Measurements from ENCODE around the gene SEMA5B. TPM values are rescaled to one million over a fixed set of nuclear protein-coding genes. Genes with fewer than 3 reads are reported as not detected.
A peak's percentile ranks its signal among the peaks of the same experiment; 100 is the strongest.

SEMA5B gene
- total and polyA plus RNA-seq, 2 of the 4 experiments (the other 2 are of a cell fraction) = not detected

DNA sequence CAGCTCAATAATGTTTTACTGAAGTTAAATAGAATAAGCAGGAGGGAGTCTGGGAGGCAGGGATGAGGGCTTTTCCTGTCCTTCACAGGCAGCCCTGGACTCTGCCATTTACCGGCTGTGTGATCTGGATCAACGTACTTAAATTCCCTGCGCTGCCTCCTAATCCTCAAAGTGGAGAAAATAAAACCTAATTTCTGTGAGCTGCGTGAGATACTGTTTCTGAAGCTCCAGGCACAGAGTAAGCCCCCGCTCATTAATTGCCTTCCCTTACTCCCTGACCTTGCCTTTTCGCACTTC, 39.0 kb upstream of the SEMA5B start:
- 0% methylated on average over 2 of the region's 6 CpGs; no CpG with 5 or more reads in 1 of the 2 experiments for WGBS, 2 experiments (ENCODE audit: extremely low coverage in 2 of 2, insufficient read length in 1 of 2)
- intact Hi-C loops (cut with micrococcal nuclease) = no loop called here
- no peak overlapping the region for H2AK5ac ChIP-seq (ENCODE audit: low read depth, low read length)
- ChIA-PET CTCF (no interaction called here), POLR2A (ENCODE audit: unreplicated experiment) (interaction anchor here (0.6 to 0.8 kb wide), 2 partner anchors 181 to 502 kb away, joined by 3 to 8 read pairs; partner anchors contain the start of genes DTX3L and PARP9)
- H3K23ac ChIP-seq (ENCODE audit: low read depth, low read length) = peak overlapping the region; percentile 6; the same call in 1 of the 2 replicates
- peaks cover 8% of the 10 kb centered on the region for H3K4me1 ChIP-seq (ENCODE audit: control insufficient read depth, insufficient read depth, low read length)
- H2BK120ac ChIP-seq (ENCODE audit: low read depth, low read length) = peak overlapping the region; percentile 59; the same call in 1 of the 2 replicates
- no TSS peak for BruUV-seq (replicated peaks)
- H4K91ac ChIP-seq (ENCODE audit: insufficient read depth, low read depth, low read length) = peak overlapping the region; percentile 53
- H4K8ac ChIP-seq (ENCODE audit: low read depth in 2 of 2, low read length in 2 of 2) = peak overlapping the region; percentile 32 to 82
- in situ Hi-C loops (cut with MboI; ENCODE audit: low sequenced_read_pairs) = no loop called here
- TF ChIP-seq ELK1 (IDR thresholded peaks at IDR 0.05; ENCODE audit: borderline replicate concordance, low read depth, low read length) = no peak
- no peak for TF ChIP-seq CEBPB (IDR thresholded peaks at IDR 0.05; ENCODE audit: low read depth, low read length)
- TF ChIP-seq RAD21 (IDR thresholded peaks at IDR 0.05; ENCODE audit: low read length) = no peak
- no peak for TF ChIP-seq MAFK (IDR thresholded peaks at IDR 0.05; ENCODE audit: low read depth, low read length)
- TF ChIP-seq FOS (IDR thresholded peaks at IDR 0.05; ENCODE audit: low read depth, low read length) = no peak
- no peak for TF ChIP-seq BHLHE40 (IDR thresholded peaks at IDR 0.05; ENCODE audit: low read depth, low read length)
- TF ChIP-seq CHD1 (IDR thresholded peaks at IDR 0.05; ENCODE audit: low read depth, low read length) = no peak
- no peak for TF ChIP-seq MXI1 (IDR thresholded peaks at IDR 0.05; ENCODE audit: borderline replicate concordance, low read depth, low read length)
- no peak for TF ChIP-seq RFX5 (IDR thresholded peaks at IDR 0.05; ENCODE audit: low read depth, low read length)
- TF ChIP-seq MAZ (IDR thresholded peaks at IDR 0.05; ENCODE audit: borderline replicate concordance, low read depth, low read length) = no peak
- TF ChIP-seq, protein P1, sequence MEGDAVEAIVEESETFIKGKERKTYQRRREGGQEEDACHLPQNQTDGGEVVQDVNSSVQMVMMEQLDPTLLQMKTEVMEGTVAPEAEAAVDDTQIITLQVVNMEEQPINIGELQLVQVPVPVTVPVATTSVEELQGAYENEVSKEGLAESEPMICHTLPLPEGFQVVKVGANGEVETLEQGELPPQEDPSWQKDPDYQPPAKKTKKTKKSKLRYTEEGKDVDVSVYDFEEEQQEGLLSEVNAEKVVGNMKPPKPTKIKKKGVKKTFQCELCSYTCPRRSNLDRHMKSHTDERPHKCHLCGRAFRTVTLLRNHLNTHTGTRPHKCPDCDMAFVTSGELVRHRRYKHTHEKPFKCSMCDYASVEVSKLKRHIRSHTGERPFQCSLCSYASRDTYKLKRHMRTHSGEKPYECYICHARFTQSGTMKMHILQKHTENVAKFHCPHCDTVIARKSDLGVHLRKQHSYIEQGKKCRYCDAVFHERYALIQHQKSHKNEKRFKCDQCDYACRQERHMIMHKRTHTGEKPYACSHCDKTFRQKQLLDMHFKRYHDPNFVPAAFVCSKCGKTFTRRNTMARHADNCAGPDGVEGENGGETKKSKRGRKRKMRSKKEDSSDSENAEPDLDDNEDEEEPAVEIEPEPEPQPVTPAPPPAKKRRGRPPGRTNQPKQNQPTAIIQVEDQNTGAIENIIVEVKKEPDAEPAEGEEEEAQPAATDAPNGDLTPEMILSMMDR (conservative IDR thresholded peaks at IDR 0.05; ENCODE audit: low read depth, low read length) = no peak
- no peak for TF ChIP-seq SMC3 (IDR thresholded peaks at IDR 0.05; ENCODE audit: low read depth, low read length)
- TF ChIP-seq, protein P2, sequence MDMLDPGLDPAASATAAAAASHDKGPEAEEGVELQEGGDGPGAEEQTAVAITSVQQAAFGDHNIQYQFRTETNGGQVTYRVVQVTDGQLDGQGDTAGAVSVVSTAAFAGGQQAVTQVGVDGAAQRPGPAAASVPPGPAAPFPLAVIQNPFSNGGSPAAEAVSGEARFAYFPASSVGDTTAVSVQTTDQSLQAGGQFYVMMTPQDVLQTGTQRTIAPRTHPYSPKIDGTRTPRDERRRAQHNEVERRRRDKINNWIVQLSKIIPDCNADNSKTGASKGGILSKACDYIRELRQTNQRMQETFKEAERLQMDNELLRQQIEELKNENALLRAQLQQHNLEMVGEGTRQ (IDR thresholded peaks at IDR 0.05; ENCODE audit: low read depth, low read length) = no peak
- no peak for TF ChIP-seq RCOR1 (IDR thresholded peaks at IDR 0.05; ENCODE audit: insufficient replicate concordance, low read length)
- no peak for TF ChIP-seq POLR2A (IDR thresholded peaks at IDR 0.05; ENCODE audit: low read depth, low read length)
- TF ChIP-seq NFE2L2 (IDR thresholded peaks at IDR 0.05; ENCODE audit: low read depth, low read length) = no peak
- peak overlapping the region; percentile 60; the same call in 1 of the 2 replicates for H2BK20ac ChIP-seq (ENCODE audit: low read depth, low read length)
- H3K56ac ChIP-seq (ENCODE audit: extremely low read depth, insufficient read depth, low read length) = no peak overlapping the region
- no peak for DNase-seq
- no peak overlapping the region for H3K9ac ChIP-seq (ENCODE audit: low read depth, low read length)
- peak overlapping the region; percentile 35 for H4K5ac ChIP-seq (ENCODE audit: low read depth, low read length)
- H2AK9ac ChIP-seq (replicated peaks; ENCODE audit: low read depth, low read length, poor library complexity) = peak overlapping the region; percentile 5
- peak overlapping the region; percentile 94 for H3K4me3 ChIP-seq (ENCODE audit: insufficient read depth, low read depth, low read length)
- H3K4me2 ChIP-seq (ENCODE audit: low read depth, low read length) = peak overlapping the region; percentile 87
- H2AFZ ChIP-seq (replicated peaks; ENCODE audit: low read length, poor library complexity) = peak overlapping the region; percentile 87
- no peak overlapping the region for H3K18ac ChIP-seq (ENCODE audit: low read depth, low read length)
- H2BK5ac ChIP-seq (ENCODE audit: low read depth, low read length, poor library complexity, severe bottlenecking) = no peak overlapping the region
- peaks cover 21 to 40% of the 10 kb centered on the region in 2 experiments; a peak in 3 of 4 replicates for H3K79me1 ChIP-seq (ENCODE audit: low read depth in 1 of 2, low read length in 2 of 2)
- H4K20me1 ChIP-seq (ENCODE audit: insufficient read depth, low read length) = peaks cover 26% of the 10 kb centered on the region
- peak overlapping the region; percentile 88 for H2BK15ac ChIP-seq (ENCODE audit: low read depth, low read length)
- H3K14ac ChIP-seq (replicated peaks; ENCODE audit: low read depth, low read length) = peak overlapping the region; percentile 44
- H3K27me3 ChIP-seq (ENCODE audit: control insufficient read depth, insufficient read depth, low read length) = peaks cover 14% of the 10 kb centered on the region
- no peaks in the 10 kb centered on the region for H3K36me3 ChIP-seq (ENCODE audit: control insufficient read depth, insufficient read depth, low read length)
- peaks cover 12% of the 10 kb centered on the region for H3K9me1 ChIP-seq (ENCODE audit: insufficient read depth, low read length)
- ATAC-seq (ENCODE audit: low read depth) = peak; percentile 5; the same call in 1 of the 2 replicates
- H3K4ac ChIP-seq (ENCODE audit: low read depth, low read length) = peak overlapping the region; percentile 64
- dilution Hi-C loops (cut with HindIII; ENCODE audit: low sequenced_read_pairs, unreplicated experiment) = no loop called here
- H3K9me3 ChIP-seq (ENCODE audit: control insufficient read depth, insufficient read depth, low read length) = no peaks in the 10 kb centered on the region
- no peak overlapping the region for H3K27ac ChIP-seq (ENCODE audit: insufficient read depth, low read length)

Measured in IMR-90 (cell line).